SK-MEL-5 (cell line): Measurements from ENCODE around the gene TCEA2. TPM values are rescaled to one million over a fixed set of nuclear protein-coding genes. Genes with fewer than 3 reads are reported as not detected.

Experiments
- DNase-seq: peaks from one replicate; pipeline ENCODE4 v3.0.0-alpha.2; 2016; ENCODE audit warnings: low read depth, low spot score
- in situ Hi-C: cut with HindIII; loops from 2 replicates; pipeline ENCODE4 v1.10.0; 2016; ENCODE audit warnings: low sequenced_read_pairs, high pct_unique_total_duplicates, low pct_unique_long_range_greater_than_20kb
- total RNA-seq: library from RNA; depleted of rRNA; stranded (reverse); fragments of >200 nt; shearing (Covaris generic); gene quantifications from 2 replicates; pipeline ENCODE4 v1.2.3, GENCODE V29; 2014

Gene TCEA2
- total RNA-seq, 1 experiment from 2014 or later: 9.8 TPM

- in situ Hi-C loops: no loop called here
- no peak for DNase-seq
Measured at GRCh38 chr20:64043768-64044167, 19.2 kb upstream of the TCEA2 start.

DNA sequence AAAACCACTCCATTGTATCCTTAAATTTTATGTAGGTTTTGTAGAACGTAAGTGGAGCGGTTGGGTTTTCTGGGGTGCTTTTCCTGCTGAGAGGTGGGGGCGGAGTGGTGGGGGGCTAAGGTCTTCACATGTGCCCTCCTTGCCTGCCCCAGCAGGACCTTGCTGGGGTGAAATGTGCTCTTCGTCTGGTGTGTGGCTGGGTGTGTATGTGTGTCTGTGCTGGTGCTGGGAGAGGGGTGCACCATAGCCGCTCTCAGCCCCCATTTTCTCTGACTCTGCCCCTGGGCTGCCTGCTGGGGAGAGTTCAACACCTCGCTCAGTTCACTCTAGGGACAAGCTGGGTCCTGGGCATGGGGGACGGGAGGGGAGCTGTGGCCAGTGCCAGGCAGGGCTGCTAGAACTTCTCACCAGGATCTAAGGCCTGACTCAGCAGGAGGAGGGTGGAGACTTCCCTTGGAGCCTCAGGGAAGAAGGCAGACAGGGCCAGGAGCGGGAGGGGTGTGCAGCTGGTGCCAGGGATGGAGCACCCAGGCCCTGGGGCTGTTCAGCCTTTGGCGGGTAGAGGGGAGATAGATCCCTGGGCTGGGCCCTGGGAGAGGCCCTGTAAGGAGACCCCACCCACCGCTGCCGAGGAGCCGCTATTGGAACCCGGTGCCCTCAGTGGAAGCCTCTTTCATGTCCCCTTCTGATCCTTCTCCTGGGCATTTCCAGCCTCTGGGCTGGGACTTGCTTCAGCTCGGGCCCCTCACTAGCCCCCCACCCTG is 18.3 kb upstream of the TCEA2 start:
- in situ Hi-C loops: no loop called here
- peak; percentile 24 for DNase-seq

- in situ Hi-C loops: no loop called here
- no peak for DNase-seq
Measured at GRCh38 chr20:64045346-64046011, 17.5 kb upstream of the TCEA2 start.

DNA sequence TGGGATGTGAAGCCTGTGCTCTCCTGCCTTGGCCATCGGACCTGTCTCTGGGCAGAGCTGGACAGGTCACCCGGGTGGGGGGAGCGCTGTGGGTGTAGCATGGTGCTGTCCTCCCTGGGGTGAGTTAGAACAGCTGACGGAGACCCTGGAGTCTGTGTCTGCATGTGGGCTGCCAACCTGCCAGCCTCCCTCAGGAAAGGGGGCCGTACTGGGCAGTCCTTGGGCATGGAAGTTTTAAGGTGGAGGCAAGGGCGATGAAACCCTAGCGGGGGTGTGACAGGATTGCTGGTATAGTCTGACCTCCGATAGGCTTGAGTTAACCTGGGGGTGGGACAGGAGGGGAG is 16.0 kb upstream of the TCEA2 start:
- DNase-seq: no peak
- in situ Hi-C loops: no loop called here

DNA sequence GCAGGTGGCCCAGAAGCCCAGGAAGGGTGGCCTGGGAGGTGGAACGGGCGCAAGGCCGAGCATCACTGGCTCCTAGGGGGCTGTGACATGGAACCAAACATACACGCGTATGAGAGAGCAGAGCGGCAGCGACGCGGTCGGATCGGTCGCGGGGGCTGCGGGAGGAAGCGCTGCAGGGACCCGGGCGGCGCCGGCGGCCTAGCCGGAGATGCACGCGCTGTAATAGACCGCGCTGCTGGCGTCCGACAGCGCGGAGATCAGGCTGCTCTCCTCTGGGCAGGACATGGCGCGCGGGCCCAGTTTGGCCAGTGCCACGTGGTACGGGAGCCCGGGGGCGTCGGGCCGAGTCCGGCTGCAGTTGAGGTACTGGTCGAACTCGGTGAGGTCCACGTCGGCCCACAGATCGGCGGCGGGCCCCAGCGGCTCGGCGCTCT is 15.0 kb upstream of the TCEA2 start:
- in situ Hi-C loops: no loop called here
- no peak for DNase-seq

DNA sequence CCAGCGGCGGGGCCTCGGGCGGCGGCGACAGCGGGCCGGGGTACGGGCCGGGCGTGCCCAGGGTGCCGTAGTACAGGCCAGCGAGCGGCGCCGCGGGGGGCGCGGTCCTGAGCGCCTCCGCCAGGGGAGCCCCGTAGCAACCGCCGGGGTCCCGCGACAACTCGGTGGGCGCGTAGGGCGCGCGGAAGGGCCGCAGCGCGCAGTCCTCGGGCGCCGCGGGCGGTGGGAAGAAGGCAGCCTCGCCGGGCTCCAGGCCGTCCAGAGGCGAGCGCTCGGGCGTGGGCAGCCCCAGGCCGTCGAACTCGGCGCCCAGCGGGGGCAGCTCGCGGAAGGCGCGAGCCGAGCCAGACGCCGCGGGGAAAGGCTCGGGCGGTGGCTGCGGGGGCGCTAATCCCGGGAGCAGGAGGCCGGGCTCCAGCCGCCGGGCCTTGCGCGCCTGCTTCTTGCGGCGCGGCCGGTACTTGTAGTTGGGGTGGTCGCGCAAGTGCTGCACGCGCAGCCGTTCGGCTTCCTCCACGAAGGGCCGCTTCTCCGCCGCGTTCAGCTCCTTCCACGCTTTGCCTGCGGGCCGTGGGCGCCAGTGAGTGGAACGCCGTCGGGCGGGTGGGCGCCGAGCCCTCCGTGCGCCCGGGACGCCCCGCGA is 14.5 kb upstream of the TCEA2 start:
- in situ Hi-C loops: no loop called here
- no peak for DNase-seq

GRCh38 chr20:64049060-64049877 is 13.7 kb upstream of the TCEA2 start, which contains the start of gene SOX18:
TSS of gene SOX18 (minus strand) at chr20:64049639. CDS start at chr20:64049516, 123 bp downstream.
- DNase-seq: peak; percentile 29

GRCh38 chr20:64049878-64050260 is 13.1 kb upstream of the TCEA2 start:
- in situ Hi-C loops: no loop called here
- no peak for DNase-seq

More at GRCh38 chr20:64049060-64049877, 13.7 kb upstream of the TCEA2 start, which contains the start of gene SOX18:
- in situ Hi-C loops: no loop called here

- DNase-seq: no peak
Measured at GRCh38 chr20:64050261-64051032, 12.6 kb upstream of the TCEA2 start.

DNA sequence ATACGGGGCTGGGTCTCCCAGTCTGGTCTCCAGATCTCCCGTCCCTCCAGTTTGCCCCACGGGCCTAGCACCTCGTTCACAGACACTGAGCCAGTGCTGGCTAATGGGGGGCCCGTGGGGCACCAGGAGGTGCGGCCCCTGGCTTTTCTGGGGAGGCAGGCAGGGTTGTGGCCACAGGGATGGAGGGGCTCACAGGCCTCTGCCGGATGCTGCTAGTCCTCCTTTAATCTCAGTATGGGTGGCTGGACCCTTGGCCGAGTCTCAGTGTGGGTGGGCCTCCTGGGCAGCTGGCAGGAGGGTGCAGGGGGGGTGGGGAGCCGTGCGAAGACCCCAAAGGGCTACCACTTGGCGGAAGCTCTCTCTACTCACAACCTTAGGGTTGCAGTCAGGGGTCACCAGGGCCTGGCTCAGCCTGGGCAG is 12.0 kb upstream of the TCEA2 start:
- in situ Hi-C loops: no loop called here
- DNase-seq: no peak

More at GRCh38 chr20:64050261-64051032, 12.6 kb upstream of the TCEA2 start:
- in situ Hi-C loops: no loop called here

- DNase-seq: no peak
- in situ Hi-C loops: no loop called here
Measured at GRCh38 chr20:64051561-64052325, 11.3 kb upstream of the TCEA2 start.

GRCh38 chr20:64052326-64052722 is 10.7 kb upstream of the TCEA2 start:
- DNase-seq: no peak
- in situ Hi-C loops: no loop called here

- DNase-seq: no peak
- in situ Hi-C loops: no loop called here
Measured at GRCh38 chr20:64052987-64053840, 9.8 kb upstream of the TCEA2 start.

DNA sequence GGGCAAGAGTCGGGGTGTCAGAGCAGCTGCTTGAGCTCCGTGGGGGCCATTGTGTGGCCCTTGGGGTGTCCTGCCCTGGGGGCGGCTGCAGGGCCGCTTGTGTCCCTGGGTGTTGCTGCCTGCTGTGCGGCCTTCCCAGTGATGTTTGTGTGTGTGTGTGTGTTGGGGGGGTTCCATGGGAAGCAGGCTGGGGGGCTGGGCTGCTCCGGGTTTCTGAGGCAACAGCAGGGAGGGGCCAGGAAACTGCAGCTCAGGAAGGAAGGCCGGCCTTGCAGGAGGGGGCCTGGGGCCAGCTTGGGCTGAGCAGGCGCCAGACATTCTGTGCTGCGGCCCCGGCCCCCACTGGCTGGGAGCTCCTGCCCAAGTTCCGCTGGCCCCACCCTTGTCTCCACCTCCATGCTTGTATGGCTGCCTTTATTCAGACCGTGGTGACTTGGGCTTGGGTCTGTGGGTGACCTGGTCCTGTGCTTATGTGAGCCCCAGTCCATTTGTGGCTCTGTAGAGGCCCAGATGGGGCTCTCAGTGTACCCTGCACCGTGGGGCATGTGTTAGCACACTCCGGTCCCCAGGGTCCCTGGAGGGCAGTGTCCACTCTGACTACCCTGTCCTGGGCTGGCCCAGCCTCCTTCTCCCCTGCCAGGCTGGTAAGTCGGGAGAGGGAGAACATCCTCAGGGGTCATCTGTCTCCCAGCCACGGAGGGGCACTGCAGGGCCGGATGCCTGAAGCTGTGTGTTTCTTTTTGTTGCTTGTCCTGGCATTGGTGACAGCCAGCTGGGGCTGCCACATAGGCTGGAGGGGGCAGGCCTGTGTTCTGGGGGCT is 8.9 kb upstream of the TCEA2 start:
- in situ Hi-C loops: no loop called here
- peak; percentile 43 for DNase-seq

- DNase-seq: no peak
- in situ Hi-C loops: no loop called here
Measured at GRCh38 chr20:64055396-64055892, 7.6 kb upstream of the TCEA2 start.
